H9 (cell line): ENCODE data around the gene SHROOM1. TPM values are rescaled to one million over a fixed set of nuclear protein-coding genes. Genes with fewer than 3 reads are reported as not detected.

Source experiments
- DNase-seq: peaks from one replicate; pipeline ENCODE4 v3.0.0-alpha.2; 2017
- H2AFZ ChIP-seq: one replicate; pipeline ENCODE4 v1.6.1; 2013; ENCODE audit warnings: mild to moderate bottlenecking, low read length, control low read depth, moderate library complexity
- H2AK5ac ChIP-seq: 2 replicates; pipeline ENCODE4 v1.6.1; 2013; ENCODE audit warnings: low read length, control low read depth, mixed read lengths; ENCODE audit not compliant: insufficient read length
- H2BK120ac ChIP-seq: one replicate; pipeline ENCODE4 v1.6.1; 2013; ENCODE audit warnings: low read depth, mild to moderate bottlenecking, low read length, control low read depth, inconsistent platforms; ENCODE audit not compliant: poor library complexity, severe bottlenecking
- H2BK12ac ChIP-seq: 2 replicates; pipeline ENCODE4 v1.6.1; 2013; ENCODE audit warnings: low read length, control low read depth, mixed read lengths, low read depth; ENCODE audit not compliant: insufficient read length
- H2BK15ac ChIP-seq: 2 replicates; pipeline ENCODE4 v1.6.1; 2013; ENCODE audit warnings: low read depth, low read length, control low read depth
- H2BK20ac ChIP-seq: one replicate; pipeline ENCODE4 v1.6.1; 2013; ENCODE audit warnings: low read depth, mild to moderate bottlenecking, low read length, control low read depth, inconsistent platforms; ENCODE audit not compliant: poor library complexity, severe bottlenecking
- H2BK5ac ChIP-seq: 2 replicates; pipeline ENCODE4 v1.6.1; 2013; ENCODE audit warnings: low read length, control low read depth, mixed read lengths; ENCODE audit not compliant: insufficient read length
- H3K14ac ChIP-seq: 2 replicates; pipeline ENCODE4 v1.6.1; 2013; ENCODE audit warnings: low read length, control low read depth; ENCODE audit not compliant: insufficient read depth
- H3K18ac ChIP-seq: 2 replicates; pipeline ENCODE4 v1.6.1; 2013; ENCODE audit warnings: low read depth, mild to moderate bottlenecking, mixed read lengths, low read length, control low read depth; ENCODE audit not compliant: insufficient read length
- H3K23ac ChIP-seq: 2 replicates; pipeline ENCODE4 v1.6.1; 2013; ENCODE audit warnings: low read length, control low read depth, mixed read lengths, low read depth; ENCODE audit not compliant: insufficient read length
- H3K23me2 ChIP-seq: 2 replicates; pipeline ENCODE4 v1.6.1; 2013; ENCODE audit warnings: low read depth, mild to moderate bottlenecking, mixed read lengths, low read length, control low read depth; ENCODE audit not compliant: insufficient read length, poor library complexity, severe bottlenecking
- H3K27ac ChIP-seq: 2 replicates; pipeline ENCODE4 v1.5.1; 2013; ENCODE audit warnings: low read length, control low read depth, mixed read lengths, low read depth; ENCODE audit not compliant: insufficient read length
- H3K27me3 ChIP-seq: 2 replicates; pipeline ENCODE4 v1.6.1; 2013; ENCODE audit warnings: low read length, control low read depth, inconsistent platforms; ENCODE audit not compliant: insufficient read depth
- H3K4ac ChIP-seq: 2 replicates; pipeline ENCODE4 v1.6.1; 2013; ENCODE audit warnings: low read depth, mild to moderate bottlenecking, control low read depth, inconsistent platforms, low read length, moderate library complexity
- H3K4me1 ChIP-seq: 2 replicates; pipeline ENCODE4 v1.6.1; 2013; ENCODE audit warnings: low read length, control low read depth, inconsistent platforms; ENCODE audit not compliant: insufficient read depth
- H3K4me2 ChIP-seq: 2 replicates; pipeline ENCODE4 v1.6.1; 2013; ENCODE audit warnings: low read length, control low read depth, mixed read lengths; ENCODE audit not compliant: insufficient read length, insufficient read depth
- H3K56ac ChIP-seq: 2 replicates; pipeline ENCODE4 v1.6.1; 2013; ENCODE audit warnings: low read depth, mild to moderate bottlenecking, mixed read lengths, low read length, control low read depth; ENCODE audit not compliant: insufficient read length
- H3K79me1 ChIP-seq: 2 replicates; pipeline ENCODE4 v1.6.1; 2013; ENCODE audit warnings: low read depth, mild to moderate bottlenecking, moderate library complexity, low read length, control low read depth, inconsistent platforms; ENCODE audit not compliant: insufficient read depth, poor library complexity, severe bottlenecking
- H3K79me2 ChIP-seq: 2 replicates; pipeline ENCODE4 v1.6.1; 2013; ENCODE audit warnings: low read length, control low read depth, inconsistent platforms; ENCODE audit not compliant: insufficient read depth
- H3K9ac ChIP-seq: 2 replicates; pipeline ENCODE4 v1.6.1; 2013; ENCODE audit warnings: low read length, control low read depth, mixed read lengths; ENCODE audit not compliant: insufficient read length; ENCODE audit errors: extremely low read depth
- H3K9me3 ChIP-seq: one replicate; pipeline ENCODE4 v1.6.1; 2013; ENCODE audit warnings: low read depth, low read length, inconsistent platforms; ENCODE audit not compliant: control insufficient read depth
- H3T11ph ChIP-seq: one replicate; pipeline ENCODE4 v1.6.1; 2013; ENCODE audit warnings: mild to moderate bottlenecking, low read length, control low read depth, inconsistent platforms
- H4K20me1 ChIP-seq: one replicate; pipeline ENCODE4 v1.6.1; 2013; ENCODE audit not compliant: control insufficient read depth, insufficient read length, insufficient read depth
- H4K5ac ChIP-seq: 2 replicates; pipeline ENCODE4 v1.6.1; 2013; ENCODE audit warnings: low read depth, mild to moderate bottlenecking, mixed read lengths, low read length, control low read depth; ENCODE audit not compliant: insufficient read length
- H4K8ac ChIP-seq: replicated peaks from 2 replicates; pipeline ENCODE4 v1.6.1; 2013; ENCODE audit warnings: low read length, control low read depth, mixed read lengths, low read depth; ENCODE audit not compliant: insufficient read length
- H4K91ac ChIP-seq: 2 replicates; pipeline ENCODE4 v1.6.1; 2013; ENCODE audit warnings: low read depth, mild to moderate bottlenecking, moderate library complexity, mixed read lengths, low read length, control low read depth; ENCODE audit not compliant: insufficient read length
- H3K27ac Mint-ChIP-seq, 3 experiments: 2 replicates in 2 of 3; 3 replicates in 1 of 3; pipeline ENCODE4 v1.8.0; 2020 to 2021; ENCODE audit warnings: mixed read lengths in 3 of 3, mild to moderate bottlenecking in 1 of 3, moderate library complexity in 1 of 3
- H3K27me3 Mint-ChIP-seq: 2 replicates; pipeline ENCODE4 v1.8.0; 2021; ENCODE audit warnings: low read depth, mild to moderate bottlenecking, moderate library complexity, mixed read lengths
- H3K36me3 Mint-ChIP-seq, 3 experiments: 2 replicates in 2 of 3; 3 replicates in 1 of 3; pipeline ENCODE4 v1.8.0; 2020 to 2021; ENCODE audit warnings: low read depth in 3 of 3, mixed read lengths in 3 of 3; ENCODE audit not compliant: insufficient read depth in 1 of 3
- H3K4me1 Mint-ChIP-seq, 2 experiments: 2 replicates each; pipeline ENCODE4 v1.8.0; 2020; ENCODE audit warnings: mixed read lengths in 2 of 2
- H3K4me3 Mint-ChIP-seq, 2 experiments: 2 replicates in 1 of 2; 3 replicates in 1 of 2; pipeline ENCODE4 v1.8.0; 2020 to 2021; ENCODE audit warnings: mild to moderate bottlenecking in 2 of 2, mixed read lengths in 2 of 2, moderate library complexity in 1 of 2
- H3K9me3 Mint-ChIP-seq, 2 experiments: 2 replicates in 1 of 2; 3 replicates in 1 of 2; pipeline ENCODE4 v1.8.0; 2020; ENCODE audit warnings: mild to moderate bottlenecking in 2 of 2, mixed read lengths in 2 of 2, moderate library complexity in 1 of 2
- WGBS: extraction: QIAGEN DNeasy Blood & Tissue Kit; methylation state at CpG from one replicate; pipeline ENCODE4 v1.1.7; 2013; ENCODE audit warnings: missing lambda C conversion rate, low lambda C conversion rate, mixed read lengths; ENCODE audit not compliant: insufficient read length; ENCODE audit errors: extremely low coverage; 5-methylcytosine and 5-hydroxymethylcytosine counted together
- total RNA-seq: library from RNA; stranded (reverse); gene quantifications from 2 replicates; pipeline ENCODE4 v1.2.1, GENCODE V29; 2021
- TF ChIP-seq, protein P1 (sequence below): fragments of 200-600 bp; sonication (generic); conservative IDR thresholded peaks from 3 replicates; pipeline ENCODE4 v1.8.0; 2021; ENCODE audit warnings: antibody characterized with exemption, mild to moderate bottlenecking

The SHROOM1 gene
- total RNA-seq, 1 experiment from 2014 or later = 7.0 TPM

DNA sequence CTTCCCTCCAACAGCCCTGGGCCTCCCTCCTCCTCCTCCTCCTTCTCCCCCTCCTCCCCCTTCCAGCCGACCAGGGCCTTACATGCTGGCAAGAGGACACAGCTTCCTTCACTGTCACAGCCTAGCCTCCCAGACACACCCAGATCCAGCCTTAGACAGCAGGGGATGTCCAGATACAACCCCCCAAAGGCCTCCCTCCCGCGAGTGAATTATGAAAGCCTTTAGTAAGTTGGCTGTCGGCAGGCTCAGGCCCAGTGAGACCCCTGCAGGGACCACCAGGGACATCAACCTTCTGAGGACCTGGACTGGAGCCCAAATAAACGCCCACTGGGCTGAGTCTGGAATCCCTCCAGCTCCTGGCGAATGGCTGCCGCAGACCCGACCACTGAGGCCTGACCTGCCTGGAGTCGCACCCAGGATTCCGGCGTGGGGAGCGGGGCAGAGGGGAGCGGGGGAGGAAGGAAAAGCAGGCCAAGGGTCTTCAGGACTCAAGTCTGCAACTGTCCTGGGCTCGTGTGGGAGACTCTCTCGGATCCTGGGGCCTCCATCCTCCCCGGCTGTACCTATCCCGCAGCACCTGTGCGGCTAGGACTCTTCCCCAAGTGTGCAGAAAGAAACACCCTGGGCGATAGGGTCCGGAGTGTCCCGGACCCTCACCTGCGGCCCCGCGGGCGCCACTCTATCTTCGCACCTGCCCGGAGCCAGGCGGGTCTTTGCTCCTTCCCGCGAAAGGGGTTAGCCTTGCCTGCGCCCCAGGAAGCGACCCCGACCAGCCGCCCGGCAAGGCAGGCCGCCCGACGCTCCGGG is 54.1 kb downstream of the SHROOM1 start:
- Mint-ChIP-seq H3K27ac (no peak overlapping the region), H3K36me3 (no peaks in the 10 kb centered on the region), H3K4me1 (peaks cover 25 to 30% of the 10 kb centered on the region in 2 experiments), H3K27me3 (peaks cover 71% of the 10 kb centered on the region), H3K9me3 (no peaks in the 10 kb centered on the region; a peak in 1 of 5 replicates), H3K4me3 (peak overlapping the region; percentile 65 to 80)
- Histone ChIP-seq H3T11ph (no peak overlapping the region), H3K4me2 (peak overlapping the region; percentile 67), H2BK15ac (no peak overlapping the region), H3K4me1 (peaks cover 8% of the 10 kb centered on the region; the same call in 1 of the 2 replicates), H3K9me3 (no peaks in the 10 kb centered on the region), H3K79me1 (peaks cover 2% of the 10 kb centered on the region), H3K9ac (no peak overlapping the region), H3K23me2 (peaks cover 13% of the 10 kb centered on the region), H2AFZ (no peak overlapping the region), H4K20me1 (no peaks in the 10 kb centered on the region), H3K27me3 (peaks cover 16% of the 10 kb centered on the region; the same call in 1 of the 2 replicates), H2BK20ac (no peak overlapping the region), H3K27ac (no peak overlapping the region), H2AK5ac (no peak overlapping the region), H2BK12ac (no peak overlapping the region), H4K91ac (no peak overlapping the region), H4K8ac (no peak overlapping the region), H3K79me2 (peaks cover 2% of the 10 kb centered on the region; the same call in 1 of the 2 replicates), H3K56ac (no peak overlapping the region), H4K5ac (no peak overlapping the region), H3K18ac (no peak overlapping the region), H3K14ac (no peak overlapping the region), H2BK5ac (no peak overlapping the region), H2BK120ac (no peak overlapping the region), H3K4ac (no peak overlapping the region), H3K23ac (no peak overlapping the region)
- WGBS = no CpG with 5 or more reads among the region's 39 CpGs
- peak; percentile 41 for DNase-seq
- TF ChIP-seq, protein P1, sequence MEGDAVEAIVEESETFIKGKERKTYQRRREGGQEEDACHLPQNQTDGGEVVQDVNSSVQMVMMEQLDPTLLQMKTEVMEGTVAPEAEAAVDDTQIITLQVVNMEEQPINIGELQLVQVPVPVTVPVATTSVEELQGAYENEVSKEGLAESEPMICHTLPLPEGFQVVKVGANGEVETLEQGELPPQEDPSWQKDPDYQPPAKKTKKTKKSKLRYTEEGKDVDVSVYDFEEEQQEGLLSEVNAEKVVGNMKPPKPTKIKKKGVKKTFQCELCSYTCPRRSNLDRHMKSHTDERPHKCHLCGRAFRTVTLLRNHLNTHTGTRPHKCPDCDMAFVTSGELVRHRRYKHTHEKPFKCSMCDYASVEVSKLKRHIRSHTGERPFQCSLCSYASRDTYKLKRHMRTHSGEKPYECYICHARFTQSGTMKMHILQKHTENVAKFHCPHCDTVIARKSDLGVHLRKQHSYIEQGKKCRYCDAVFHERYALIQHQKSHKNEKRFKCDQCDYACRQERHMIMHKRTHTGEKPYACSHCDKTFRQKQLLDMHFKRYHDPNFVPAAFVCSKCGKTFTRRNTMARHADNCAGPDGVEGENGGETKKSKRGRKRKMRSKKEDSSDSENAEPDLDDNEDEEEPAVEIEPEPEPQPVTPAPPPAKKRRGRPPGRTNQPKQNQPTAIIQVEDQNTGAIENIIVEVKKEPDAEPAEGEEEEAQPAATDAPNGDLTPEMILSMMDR = peak; percentile 27; the same call in 2 of the 3 replicates
